ENCODE data around the gene INTS7. TPM values are rescaled to one million over a fixed set of nuclear protein-coding genes. Genes with fewer than 3 reads are reported as not detected.

The INTS7 gene
- total RNA-seq, 2 donors from 2014 or later, result 4.7 to 16.9 TPM

DNA sequence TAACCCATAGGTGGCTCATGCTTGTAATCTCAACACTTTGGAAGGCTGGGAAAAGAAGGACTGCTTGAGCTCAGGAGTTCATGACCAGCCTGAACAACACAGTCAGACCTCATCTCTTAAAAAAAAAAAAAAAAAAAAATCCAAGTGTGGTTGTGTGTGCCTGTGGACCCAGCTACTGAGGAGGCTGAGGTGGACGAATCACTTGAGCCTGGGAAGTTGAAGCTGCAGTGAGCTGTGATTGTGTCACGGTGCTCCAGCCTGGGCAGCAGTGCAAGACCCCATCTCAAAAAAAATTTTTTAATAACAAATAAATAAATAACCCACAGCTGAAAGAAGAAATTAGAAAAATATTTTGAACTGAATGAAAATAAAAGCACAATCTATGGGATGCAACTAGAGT is 13.8 kb downstream of the INTS7 start:
- H3K27ac ChIP-seq, result no peak overlapping the region
- TF ChIP-seq CTCF (IDR thresholded peaks at IDR 0.05), result no peak
- H3K4me3 ChIP-seq, result no peak overlapping the region
- no peaks in the 10 kb centered on the region for H3K27me3 ChIP-seq (replicated peaks; ENCODE audit: insufficient read depth)
- DNase-seq (ENCODE audit: low spot score), result no peak
- H3K9me3 ChIP-seq, result no peaks in the 10 kb centered on the region
- no peaks in the 10 kb centered on the region for H3K4me1 ChIP-seq (ENCODE audit: control insufficient read depth in 1 of 2, low read depth in 2 of 2)
- no peaks in the 10 kb centered on the region for H3K36me3 ChIP-seq
- no peak for ATAC-seq (ENCODE audit: insufficient number of reproducible peaks, low FRiP score, low read depth)

DNA sequence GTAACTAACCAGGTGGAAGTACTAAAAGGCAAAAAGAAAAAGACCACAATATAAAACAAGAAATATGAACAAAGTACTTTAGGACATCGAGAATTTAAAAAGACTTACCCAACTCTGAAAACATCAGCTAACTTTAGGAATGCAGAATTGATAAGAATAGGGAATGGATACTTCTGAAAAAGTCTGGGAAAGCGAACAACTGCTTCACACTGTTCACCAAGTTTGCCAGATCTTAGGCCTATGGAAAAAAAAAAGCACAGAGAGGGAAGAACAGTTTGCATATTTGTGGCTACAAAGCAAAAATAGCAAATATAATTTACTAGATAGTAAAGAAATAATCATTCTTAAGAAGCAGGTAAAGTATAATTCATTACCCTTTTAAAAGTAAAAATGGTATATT is 14.4 kb downstream of the INTS7 start:
- DNase-seq (ENCODE audit: low spot score) (no peak), ATAC-seq (ENCODE audit: insufficient number of reproducible peaks, low FRiP score, low read depth) (no peak)
- TF ChIP-seq CTCF (IDR thresholded peaks at IDR 0.05), result no peak
- Histone ChIP-seq H3K9me3 (no peaks in the 10 kb centered on the region), H3K4me3 (no peak overlapping the region), H3K4me1 (ENCODE audit: control insufficient read depth in 1 of 2, low read depth in 2 of 2) (no peaks in the 10 kb centered on the region), H3K27ac (no peak overlapping the region), H3K27me3 (replicated peaks; ENCODE audit: insufficient read depth) (no peaks in the 10 kb centered on the region), H3K36me3 (no peaks in the 10 kb centered on the region)

- TF ChIP-seq CTCF (IDR thresholded peaks at IDR 0.05), result no peak
- no peak for ATAC-seq (ENCODE audit: insufficient number of reproducible peaks, low FRiP score, low read depth)
- no peaks in the 10 kb centered on the region for H3K36me3 ChIP-seq
Measured at GRCh38 chr1:212013672-212014071, 21.7 kb downstream of the INTS7 start.

GRCh38 chr1:212012034-212012740 is 23.2 kb downstream of the INTS7 start:
- Histone ChIP-seq H3K27ac (no peak overlapping the region), H3K4me3 (no peak overlapping the region), H3K27me3 (replicated peaks; ENCODE audit: insufficient read depth) (no peaks in the 10 kb centered on the region), H3K9me3 (no peaks in the 10 kb centered on the region), H3K36me3 (no peaks in the 10 kb centered on the region), H3K4me1 (ENCODE audit: control insufficient read depth in 1 of 2, low read depth in 2 of 2) (no peaks in the 10 kb centered on the region)
- DNase-seq (ENCODE audit: low spot score), result peak; percentile 13
- no peak for ATAC-seq (ENCODE audit: insufficient number of reproducible peaks, low FRiP score, low read depth)
- TF ChIP-seq CTCF (IDR thresholded peaks at IDR 0.05), result peak; percentile 93

More at GRCh38 chr1:212013672-212014071, 21.7 kb downstream of the INTS7 start:
- Histone ChIP-seq H3K4me1 (ENCODE audit: control insufficient read depth in 1 of 2, low read depth in 2 of 2) (no peaks in the 10 kb centered on the region), H3K4me3 (no peak overlapping the region), H3K27ac (no peak overlapping the region), H3K27me3 (replicated peaks; ENCODE audit: insufficient read depth) (no peaks in the 10 kb centered on the region), H3K9me3 (no peaks in the 10 kb centered on the region)
- no peak for DNase-seq (ENCODE audit: low spot score)

DNA sequence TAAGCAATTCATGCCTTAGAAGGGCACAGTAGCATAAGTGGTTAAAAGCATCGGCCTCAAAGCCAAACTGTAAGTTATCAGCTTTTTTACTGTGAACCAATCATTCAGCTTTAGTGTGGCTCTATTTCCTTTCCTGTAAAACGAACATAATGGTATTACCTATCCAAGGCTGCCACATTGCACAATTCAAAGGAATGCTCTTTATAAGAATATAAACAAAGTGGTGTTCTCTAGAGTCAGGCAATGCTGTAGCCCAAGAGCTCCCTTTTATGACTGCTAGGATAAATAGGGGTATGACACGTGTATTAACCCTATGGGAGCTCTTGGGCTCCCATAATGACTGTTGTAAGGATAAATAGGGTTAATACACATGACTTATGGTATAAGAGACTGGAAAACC is 25.4 kb downstream of the INTS7 start:
- Histone ChIP-seq H3K4me3 (no peak overlapping the region), H3K4me1 (ENCODE audit: control insufficient read depth in 1 of 2, low read depth in 2 of 2) (no peaks in the 10 kb centered on the region), H3K27me3 (replicated peaks; ENCODE audit: insufficient read depth) (no peaks in the 10 kb centered on the region), H3K9me3 (no peaks in the 10 kb centered on the region), H3K27ac (no peak overlapping the region), H3K36me3 (peaks cover under 1% of the 10 kb centered on the region)
- DNase-seq (ENCODE audit: low spot score), result no peak
- no peak for ATAC-seq (ENCODE audit: insufficient number of reproducible peaks, low FRiP score, low read depth)
- no peak for TF ChIP-seq CTCF (IDR thresholded peaks at IDR 0.05)
